Embryonic facial prominence (tissue), 1 donor: ENCODE measurements around the gene INTS7.
"Not testable (repeated sequence)": the region's sequence is repeated elsewhere in the genome, so short reads cannot be mapped to it uniquely, and the experiment has no call there.

Source experiments
- DNase-seq: peaks from one replicate; pipeline ENCODE4 v3.0.0-alpha.2; 2016; ENCODE audit errors: extremely low spot score

The INTS7 gene

DNA sequence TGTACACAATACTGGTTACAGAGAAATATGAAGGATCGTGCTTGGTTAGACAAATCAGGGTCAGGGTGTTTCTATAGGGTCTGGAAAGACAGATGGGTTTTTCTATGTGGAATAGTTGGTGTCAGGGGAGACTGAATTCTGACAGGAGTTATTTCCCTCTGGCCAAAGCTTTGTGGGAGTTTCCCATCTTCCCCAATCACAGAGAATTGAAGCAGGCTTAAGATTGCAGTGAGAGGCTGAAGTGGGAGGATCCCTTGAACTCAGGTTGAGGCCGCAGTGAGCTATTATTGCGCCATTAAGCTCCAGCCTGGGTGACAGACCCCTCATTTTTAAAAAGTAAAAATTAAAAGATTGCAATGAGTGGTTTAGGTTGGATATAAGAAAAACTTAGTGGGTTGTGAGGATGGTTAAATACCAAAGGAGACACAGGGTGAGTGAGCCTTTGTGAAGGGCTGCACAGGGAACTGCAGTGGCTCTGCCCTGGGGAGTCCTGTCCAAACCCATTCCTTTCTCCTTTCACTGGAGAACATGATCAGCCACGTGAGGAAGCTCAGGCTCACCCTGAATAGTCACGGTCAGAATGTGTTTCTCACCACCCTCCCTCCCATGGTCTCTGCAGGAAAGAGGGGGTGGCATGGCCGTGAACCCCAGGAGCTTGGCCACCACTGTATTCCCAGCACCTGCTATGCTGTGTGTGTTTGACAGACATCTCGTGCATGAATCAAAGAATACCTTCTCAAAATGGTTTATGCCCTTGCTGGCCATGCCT is 101.2 kb downstream of the INTS7 start:
- DNase-seq = no peak

DNA sequence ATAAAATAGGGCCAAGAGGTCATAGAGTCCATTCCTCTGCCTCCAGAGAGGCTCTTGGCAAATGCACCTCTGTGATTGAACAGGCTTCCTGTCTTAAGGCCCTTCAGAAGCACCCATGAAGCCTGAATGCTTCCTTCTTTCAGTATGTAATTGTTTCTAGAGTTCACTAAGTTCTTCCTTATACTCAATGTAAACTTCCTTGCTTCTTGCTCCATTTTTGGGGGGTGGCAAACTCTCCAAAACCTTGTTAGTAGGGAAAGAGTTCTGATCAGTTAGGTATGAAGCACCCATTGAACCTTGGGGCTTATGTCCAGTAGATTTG is 102.5 kb downstream of the INTS7 start:
- DNase-seq = no peak

DNA sequence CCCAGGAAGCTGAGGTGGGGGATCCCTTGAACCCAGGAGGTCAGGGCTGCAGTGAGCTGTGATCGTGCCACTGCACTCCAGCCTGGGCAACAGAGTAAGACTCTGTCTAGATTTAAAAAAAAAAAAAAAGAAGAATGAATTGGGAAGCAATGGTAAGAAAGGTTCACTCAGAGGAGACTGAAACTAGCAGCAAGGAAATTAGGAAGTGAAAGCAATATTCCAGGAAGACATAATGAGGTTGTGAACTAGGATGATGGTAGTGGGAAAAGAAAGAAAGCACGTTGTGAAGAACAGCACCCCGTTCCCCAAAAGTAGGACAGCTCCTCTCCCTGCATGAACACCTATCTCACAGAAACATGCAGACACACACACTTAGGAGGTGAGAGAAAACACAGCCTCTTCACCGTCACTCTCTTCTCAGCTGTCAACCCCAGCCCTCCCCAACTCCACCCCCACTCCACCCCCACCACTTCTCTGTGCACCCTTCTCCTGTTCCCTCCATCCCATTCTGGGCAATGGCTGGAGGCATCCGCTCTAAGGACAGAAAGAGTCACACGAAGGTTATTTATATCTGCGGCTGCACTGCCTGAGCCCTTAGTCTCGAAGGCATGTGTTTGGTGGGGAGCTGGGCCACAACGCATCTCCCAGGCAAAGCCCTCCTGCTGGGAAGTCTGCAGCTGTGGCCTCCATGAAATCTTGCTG is 103.0 kb downstream of the INTS7 start:
- no peak for DNase-seq

DNA sequence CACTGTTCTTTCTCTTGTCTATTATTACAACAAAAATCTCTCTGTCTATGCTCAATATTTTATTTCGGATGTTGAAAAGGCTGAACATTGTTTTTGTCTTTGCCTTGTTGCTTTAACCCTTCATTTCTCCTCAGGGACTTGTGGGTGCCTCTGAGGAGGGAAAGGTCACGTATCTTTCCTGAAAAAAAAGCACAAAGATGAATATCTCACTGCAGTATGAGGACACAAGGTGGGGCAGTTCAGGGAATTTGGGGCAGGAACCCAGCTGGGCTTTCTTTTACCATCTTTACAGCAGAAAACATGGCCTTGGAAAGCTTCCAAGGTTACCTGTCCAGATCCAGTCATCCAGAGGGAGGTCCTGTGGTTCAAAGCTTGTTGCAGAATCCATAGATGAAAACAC is 105.7 kb downstream of the INTS7 start:
- no peak for DNase-seq

DNA sequence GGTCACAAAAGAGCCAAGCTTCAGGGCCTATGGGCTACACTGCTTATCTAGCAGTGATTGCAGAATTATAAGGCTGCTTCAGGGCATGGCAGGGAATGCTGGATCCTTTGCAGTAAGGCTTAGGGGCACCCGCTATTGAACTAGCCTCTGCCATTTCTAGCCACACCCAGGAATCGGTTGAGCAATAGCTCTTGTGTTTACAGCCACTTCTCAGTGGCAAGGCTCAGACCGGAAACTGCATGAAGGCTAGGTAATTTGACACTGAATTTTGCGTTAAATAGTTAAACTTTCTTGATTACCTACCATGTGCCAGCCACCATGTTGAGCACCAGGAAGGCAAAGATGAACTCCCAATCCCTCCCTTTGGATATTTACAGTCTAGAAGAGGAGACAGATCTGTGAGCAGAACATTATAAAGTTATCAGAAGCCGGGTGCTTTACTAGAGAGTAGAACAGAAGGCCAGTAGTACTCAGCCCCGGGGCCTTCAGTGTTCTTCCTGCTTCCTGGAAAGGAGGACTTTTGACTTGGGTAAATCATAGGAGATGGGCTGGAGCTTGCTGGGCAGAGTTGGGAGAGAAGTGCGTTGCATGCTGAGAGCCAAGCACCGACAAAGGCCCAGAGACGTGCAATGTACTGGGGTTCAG is 106.2 kb downstream of the INTS7 start:
- DNase-seq = no peak

DNA sequence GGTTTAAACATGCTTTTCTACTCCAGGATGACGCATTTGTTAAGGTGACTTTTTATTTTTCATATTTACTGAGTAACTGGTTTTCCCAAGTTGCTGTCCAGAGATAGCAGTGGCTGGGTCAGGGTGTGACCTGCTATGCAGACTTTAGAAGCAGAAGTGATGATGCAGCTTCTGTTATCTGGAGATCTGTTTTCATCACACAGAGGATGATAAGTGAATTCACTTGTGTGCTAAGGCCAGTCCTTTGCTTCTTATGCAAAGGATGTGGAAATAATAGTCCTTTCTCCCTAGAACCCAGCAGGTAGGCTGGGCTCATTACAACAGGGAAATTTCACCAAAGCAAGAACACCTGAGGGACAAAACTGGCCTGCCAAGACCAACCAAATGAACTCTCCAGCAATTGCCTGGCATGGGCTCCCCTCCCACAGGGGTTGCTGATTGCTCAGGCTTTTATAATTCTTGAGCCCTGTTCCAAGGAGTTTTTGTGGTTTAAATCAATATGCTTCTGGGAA is 107.0 kb downstream of the INTS7 start:
- DNase-seq = no peak

DNA sequence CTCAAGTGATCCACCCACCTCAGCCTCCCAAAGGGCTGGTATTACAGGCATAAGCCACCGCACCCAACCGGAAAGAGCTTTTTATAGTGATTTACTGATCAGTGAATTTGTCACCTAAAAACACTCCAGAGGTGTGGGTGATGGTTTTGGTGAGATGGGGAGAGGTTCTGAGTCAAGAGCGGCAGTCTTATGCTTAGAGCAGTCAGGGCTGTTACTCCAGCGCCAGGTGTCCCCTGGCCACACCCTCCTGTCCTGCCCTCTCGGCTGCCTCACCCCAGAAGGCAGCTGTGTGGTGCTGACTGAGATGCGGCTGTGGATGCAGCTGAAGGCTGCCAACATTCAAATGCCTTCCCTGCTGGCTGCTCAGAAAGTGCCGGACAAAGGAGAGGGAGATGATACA is 110.3 kb downstream of the INTS7 start:
- DNase-seq = no peak

DNA sequence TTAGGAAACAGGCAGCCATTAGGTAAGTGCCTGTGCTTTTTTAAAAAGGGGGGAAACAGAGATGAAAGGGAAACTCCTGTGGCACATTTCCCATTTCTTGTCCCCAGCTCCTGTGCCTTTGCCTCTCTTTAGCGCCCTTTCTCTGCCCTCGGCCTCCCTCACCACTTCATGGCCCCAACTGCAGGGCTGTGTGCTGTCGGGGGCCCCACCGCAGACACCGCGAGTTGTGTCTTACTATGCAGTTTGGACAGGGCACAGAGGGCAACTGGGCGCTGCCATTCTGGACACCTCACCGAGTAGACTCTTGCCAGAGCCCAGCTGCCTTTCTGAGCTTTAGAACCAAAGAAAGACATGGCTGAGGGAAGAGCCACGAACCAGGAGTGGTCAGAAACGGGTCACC is 111.1 kb downstream of the INTS7 start:
- no peak for DNase-seq

DNA sequence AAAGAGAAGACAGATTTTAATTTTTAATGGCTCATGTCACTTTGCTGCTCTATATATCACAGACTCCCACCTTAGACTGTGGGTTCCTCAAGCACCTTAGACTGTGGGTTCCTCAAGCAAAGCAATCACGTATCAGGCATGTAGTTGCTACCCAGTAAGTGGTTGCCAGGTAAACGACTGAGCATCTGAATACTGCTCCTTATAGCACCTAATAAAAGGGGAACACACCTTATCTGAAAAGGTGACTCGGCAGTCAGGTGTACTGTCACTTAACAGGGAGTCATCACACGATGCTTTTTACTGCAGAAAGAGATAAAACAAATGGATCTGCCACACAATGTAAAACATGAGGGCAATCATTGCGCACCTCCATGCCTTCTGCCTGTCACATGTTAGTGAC is 112.3 kb downstream of the INTS7 start:
- no peak for DNase-seq

DNA sequence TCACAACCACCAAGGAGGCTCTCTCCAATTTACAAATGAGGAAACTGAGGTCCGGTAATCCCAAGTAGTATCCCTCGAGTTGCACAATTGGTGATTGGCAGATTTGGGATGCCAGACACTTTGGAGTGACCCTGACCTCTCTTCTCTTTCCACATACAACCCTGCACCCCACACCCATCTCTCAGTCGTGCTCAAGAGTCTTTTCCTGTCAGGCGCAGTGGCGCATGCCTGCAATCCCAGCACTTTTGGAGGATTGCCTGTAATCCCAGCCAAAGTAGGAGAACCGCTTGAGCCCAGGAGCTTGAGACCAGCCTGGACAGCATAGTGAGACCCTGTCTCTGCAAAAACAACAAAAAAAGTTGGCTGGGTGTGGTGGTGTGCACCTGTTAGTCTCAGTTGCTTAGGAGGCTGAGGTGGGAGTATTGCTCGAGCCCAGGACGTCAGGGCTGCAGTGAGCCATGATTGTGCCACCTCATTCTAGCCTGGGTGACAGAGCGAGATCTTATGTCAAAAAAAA is 113.7 kb downstream of the INTS7 start:
- no peak for DNase-seq

DNA sequence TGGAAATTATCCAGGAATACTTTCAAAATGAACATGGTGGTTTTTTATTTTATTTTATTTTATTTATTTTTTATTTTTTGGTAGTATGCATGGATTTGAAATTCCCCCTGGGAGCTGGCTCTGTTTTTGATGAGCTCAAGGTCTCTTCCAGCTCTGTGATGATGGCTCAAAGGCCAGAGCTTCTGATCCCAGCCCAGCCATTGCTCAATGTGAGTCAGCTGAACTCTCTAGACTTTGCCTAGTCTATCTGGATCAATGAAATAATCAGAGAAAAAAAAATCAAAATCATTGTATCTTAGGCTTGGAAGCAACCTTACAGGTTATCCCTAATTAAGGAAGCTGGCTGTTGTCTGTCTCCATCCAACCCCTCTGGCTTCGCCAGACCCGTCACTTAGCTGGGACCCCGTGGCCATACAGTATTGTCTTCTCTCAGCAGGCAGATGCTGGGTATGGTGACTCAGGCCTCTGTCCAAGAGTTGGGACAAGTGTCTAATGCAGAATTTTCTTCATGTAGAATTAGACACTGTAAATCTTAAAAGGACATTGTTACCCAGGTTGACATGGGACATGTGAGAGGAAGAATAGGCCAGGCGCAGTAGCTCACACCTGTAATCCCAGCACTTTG is 114.6 kb downstream of the INTS7 start:
- DNase-seq = no peak

DNA sequence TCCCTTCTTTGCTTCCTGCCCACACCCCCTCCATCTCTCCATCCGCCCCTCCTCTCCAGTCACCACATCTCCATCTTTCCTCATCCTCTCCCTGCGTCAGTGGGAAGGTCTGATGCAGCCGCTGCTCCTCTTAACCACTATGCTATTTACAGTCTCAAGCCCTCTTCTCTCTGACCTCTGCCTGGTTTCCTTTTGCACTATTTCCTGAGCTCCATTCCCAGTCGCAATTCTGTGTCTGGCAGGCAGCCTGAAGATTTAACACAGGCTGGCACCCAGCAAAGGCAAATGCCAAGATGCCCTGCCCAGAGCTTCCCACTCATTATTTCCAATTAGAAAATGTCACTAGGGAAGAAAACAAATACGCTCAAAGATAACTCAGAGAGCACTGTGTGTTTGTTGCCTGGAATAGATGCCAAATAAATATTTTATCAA is 115.2 kb downstream of the INTS7 start:
- no peak for DNase-seq

DNA sequence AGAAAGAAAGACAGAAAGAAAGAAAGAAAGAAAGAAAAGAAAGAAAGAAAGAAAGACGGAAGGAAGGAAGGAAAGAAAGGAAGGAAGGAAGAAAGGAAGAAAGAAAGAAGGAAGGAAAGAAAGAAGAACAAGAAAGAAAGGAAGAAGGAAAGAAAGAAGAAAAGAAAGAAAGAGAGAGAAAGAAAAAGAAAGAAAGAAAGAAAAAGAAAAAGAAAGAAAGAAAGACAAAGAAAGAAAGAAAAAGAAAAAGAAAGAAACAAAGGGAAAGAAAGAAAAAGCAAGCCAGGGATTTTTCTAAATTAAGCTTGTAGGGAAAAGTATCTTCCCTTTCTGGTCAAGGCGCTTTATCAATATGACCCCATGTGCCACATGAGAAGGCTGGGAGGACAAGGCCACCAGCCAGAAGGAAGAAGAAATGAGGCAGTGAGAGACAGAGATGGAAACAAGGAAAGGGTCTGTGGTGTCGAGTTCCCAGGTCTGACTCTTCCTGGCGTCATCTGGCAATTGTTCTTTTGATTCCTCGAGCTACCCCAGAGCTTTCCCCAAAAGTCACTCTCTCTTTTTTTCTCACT is 116.4 kb downstream of the INTS7 start:
- DNase-seq = no peak

DNA sequence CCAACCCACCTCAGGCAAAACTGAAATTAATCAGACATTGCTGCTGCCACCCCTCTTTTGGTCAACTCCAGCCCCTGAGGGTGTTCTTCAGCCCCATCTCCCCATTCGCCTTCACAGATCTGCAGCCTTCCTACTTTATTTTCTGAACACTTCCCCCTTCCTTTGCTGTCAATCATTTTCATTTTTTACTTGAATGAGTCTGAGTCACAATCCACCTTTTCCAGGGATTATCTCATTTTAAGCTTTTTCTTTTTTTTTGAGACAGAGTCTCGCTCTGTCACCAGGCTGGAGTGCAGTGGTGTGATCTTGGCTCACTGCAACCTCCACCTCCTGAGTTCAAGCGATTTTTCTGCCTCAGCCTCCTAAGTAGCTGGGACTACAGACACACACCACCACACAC is 118.9 kb downstream of the INTS7 start:
- DNase-seq = not testable (repeated sequence)

DNA sequence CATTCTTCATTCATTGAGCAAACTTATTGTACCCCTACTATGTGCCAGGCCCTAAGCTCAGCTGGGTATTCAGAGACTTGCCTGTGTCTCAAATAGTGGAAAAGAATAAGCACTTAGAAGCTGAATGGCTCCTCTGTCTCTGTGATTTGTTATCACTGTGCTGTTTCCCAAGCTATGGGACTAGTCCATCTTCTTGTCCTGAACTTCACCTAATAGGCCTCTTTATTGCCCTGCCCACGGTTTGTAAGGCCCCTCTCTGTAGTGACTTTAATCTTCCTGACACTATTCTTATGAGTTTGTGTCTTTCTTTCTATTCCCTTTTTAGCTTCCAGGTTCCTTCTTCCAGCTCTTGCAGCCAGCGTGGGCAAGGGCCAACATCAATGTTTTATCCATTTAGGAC is 119.4 kb downstream of the INTS7 start:
- DNase-seq = no peak

DNA sequence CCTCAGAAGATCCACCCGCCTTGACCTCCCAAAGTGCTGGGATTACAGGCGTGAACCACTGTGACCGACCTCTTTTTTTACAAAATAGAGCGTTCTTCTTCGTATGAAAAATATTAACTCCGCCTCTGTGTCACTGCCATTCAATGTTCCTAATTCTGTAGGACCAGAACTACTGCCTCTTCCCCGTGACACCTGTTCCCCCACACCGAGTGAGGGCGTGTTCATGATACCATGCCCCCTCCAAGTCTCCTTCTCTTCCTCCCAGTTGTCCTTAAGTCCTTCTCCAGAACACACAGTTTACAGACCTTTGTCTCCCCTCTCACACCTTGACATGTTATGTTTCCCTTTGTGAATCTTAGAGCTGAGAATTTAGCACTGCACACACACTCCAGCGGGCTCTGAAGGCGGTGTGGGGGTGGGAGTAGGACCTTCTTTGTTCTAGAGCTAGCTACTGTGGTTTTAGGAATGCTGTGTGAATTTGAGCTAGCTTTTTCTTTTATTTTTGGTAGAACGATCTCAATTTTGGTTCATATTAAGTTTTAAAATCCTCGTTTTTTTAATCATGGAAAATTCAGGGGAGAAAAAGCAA is 122.4 kb downstream of the INTS7 start:
- no peak for DNase-seq

DNA sequence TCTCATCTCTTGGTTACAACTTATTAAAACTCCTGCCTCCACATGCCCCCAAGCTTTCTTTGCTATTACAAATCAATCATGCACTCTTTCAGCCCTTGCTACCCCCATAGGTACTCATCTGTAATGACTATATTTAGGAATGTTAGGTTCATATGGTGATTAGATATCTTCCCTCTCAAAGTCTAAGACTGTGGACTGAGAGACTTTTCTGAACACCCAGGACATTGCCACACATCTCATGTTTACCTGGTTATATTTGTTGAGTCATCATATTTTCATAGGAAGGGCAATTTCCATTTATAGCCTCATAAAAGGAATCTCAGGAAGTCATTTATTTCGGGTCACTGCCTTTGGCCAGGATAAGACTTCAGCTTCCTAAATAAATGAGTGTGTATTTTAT is 123.3 kb downstream of the INTS7 start:
- no peak for DNase-seq

DNA sequence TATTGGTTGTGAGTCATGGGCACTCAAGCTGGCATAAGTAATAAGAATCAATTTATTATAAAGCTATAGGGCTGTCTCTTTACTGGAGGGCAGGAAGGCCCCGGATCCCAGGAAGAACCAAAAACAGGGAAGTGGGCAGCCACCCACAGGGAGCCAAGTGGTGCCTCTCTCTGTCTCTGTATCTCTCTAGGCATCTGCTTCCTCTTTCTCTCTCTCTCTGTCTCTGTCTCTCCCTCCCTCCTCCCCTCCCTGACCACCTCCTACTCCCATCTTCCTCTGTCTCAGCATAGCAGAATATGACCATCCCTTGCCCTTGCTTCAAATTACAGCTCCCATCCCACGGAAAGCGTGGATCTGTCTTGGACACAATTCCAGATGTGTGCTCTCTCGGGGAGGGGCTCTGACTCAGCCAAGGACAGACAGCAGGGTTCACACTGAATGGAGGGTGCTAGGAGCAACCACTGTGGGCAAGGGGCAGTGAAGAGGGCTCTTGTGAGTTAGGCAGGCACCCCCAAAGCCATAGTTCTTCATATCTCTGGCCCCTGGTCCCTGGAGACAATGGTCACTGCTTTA is 124.4 kb downstream of the INTS7 start:
- no peak for DNase-seq

DNA sequence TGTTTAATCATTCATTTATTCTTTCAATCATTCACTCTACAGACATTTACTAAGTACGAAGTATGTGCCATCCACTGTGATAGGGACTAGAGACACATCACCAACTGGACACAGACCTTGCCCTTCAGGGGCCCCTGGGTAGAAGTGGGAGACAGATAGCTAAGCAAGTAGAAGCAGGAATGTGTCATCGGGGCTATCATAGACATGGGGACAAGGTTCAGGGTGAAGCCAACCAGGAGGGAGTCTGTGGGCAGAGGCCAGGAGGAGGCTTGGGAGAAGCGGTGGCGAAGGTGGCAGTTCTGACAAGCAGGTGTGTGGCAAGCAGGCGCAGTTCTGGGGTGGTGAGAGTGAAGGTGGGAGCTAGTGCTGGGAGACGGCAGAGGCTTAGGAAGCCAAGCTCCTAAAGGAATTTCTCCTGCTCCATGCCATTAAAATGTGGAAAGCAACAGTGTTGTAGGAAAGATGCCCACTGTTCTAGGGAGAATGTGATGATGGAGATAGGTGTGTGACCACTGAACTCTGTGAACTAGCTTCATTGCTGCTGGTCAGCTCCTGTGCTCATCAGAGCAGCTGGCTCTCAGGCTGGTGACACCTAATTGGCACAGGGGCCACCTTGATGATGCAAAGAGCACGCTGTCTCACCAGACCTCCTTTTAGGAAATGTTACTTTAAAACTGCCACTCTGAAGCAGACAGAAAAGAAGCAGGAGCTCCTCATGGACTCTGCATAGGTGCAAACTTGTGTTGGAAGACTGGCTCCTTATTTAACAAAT is 125.1 kb downstream of the INTS7 start:
- DNase-seq = no peak

DNA sequence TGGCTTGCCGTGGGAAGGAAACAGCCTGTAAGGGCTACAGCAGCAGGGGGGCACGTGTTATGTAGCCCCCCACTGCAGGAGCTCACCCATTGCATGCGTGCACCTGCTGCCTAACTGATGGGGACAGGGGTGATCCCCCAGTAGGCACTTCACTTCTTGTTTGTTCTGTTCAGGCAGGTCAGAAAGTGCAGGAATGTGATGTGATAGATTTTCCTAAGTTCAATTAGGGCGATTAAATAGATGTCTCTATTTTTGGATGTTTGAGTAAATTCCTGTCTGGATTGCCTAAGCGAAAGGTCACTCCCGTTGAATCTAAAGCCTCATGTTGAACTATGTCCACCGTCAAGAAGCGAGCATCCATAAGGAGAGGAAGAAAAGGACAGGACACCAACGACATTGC is 126.0 kb downstream of the INTS7 start:
- DNase-seq = no peak
